ENCODE results near the gene KCNK1.

Gene KCNK1

GRCh38 chr1:233627376-233627775 is 13.5 kb downstream of the KCNK1 start:
- H3K9me3 ChIP-seq (ENCODE audit: control insufficient read depth, low read length) = no peaks in the 10 kb centered on the region
- no peak overlapping the region for H3K9ac ChIP-seq (ENCODE audit: low read length)
- peaks cover 19% of the 10 kb centered on the region for H3K4me1 ChIP-seq (ENCODE audit: control insufficient read depth, insufficient read depth, low read length)
- peaks cover 3% of the 10 kb centered on the region for H3K36me3 ChIP-seq (ENCODE audit: control insufficient read depth, insufficient read depth, low read length)
- H3K27me3 ChIP-seq (ENCODE audit: control insufficient read depth, insufficient read depth, low read length) = no peaks in the 10 kb centered on the region
- no peak overlapping the region for H3K4me3 ChIP-seq (ENCODE audit: low read length)

DNA sequence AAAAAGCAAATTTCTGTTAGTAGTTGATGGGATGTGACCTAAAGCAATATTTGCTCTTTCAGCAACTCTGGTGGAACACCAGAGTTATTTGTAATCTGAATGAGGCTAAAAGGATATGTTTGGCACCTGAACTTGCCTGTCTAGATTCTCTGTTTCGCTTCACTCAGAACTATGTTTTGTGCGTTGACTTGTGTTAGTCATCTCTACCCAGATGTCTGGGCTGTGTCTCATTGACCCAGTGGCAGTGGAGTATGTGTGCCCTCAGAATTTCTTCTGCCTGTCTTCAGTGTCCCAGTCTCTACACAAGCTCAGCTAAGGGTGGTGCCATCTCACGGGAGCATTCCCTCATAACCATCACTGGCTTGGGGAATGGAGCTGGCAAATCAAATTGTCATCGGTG is 13.9 kb downstream of the KCNK1 start:
- H3K9ac ChIP-seq (ENCODE audit: low read length) = no peak overlapping the region

DNA sequence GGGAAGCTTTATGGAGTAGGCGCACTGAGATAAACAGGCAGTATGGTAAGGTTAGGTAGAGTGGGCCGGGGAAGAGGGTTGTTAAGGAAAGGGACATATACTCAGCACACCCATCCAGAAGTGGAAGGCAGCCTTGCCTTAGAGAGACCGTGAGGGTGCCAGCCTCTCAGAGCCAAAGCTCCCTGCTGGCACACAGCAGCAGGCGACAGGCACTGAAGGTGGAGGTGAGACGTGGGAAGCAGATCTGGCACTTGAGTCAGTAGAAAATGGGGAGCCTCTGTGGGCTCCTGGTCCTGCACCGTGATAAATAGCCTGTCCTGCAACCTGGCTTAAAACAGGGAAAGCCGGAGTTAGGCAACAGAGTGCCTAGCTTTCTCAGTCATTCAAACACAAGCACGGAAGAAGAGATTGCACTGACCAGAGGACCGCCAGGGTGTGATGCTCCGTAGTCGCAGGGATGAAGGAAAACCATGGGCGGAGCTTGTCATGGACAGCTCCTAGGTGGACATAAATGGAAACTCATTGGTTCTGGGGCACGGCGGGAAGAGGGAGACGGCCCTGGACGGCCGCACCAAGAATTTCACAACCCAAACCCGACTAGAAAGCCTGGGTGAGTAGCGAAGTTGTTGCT is 15.5 kb downstream of the KCNK1 start:
- no peaks in the 10 kb centered on the region for H3K27me3 ChIP-seq (ENCODE audit: control insufficient read depth, insufficient read depth, low read length)
- peaks cover 21% of the 10 kb centered on the region for H3K4me1 ChIP-seq (ENCODE audit: control insufficient read depth, insufficient read depth, low read length)
- H3K9me3 ChIP-seq (ENCODE audit: control insufficient read depth, low read length) = no peaks in the 10 kb centered on the region
- H3K4me3 ChIP-seq (ENCODE audit: low read length) = no peak overlapping the region
- H3K36me3 ChIP-seq (ENCODE audit: control insufficient read depth, insufficient read depth, low read length) = peaks cover 3% of the 10 kb centered on the region
- no peak overlapping the region for H3K9ac ChIP-seq (ENCODE audit: low read length)

More for the DNA sequence above, 13.9 kb downstream of the KCNK1 start:
- H3K9me3 ChIP-seq (ENCODE audit: control insufficient read depth, low read length) = no peaks in the 10 kb centered on the region
- no peaks in the 10 kb centered on the region for H3K27me3 ChIP-seq (ENCODE audit: control insufficient read depth, insufficient read depth, low read length)
- no peak overlapping the region for H3K4me3 ChIP-seq (ENCODE audit: low read length)
- peaks cover 3% of the 10 kb centered on the region for H3K36me3 ChIP-seq (ENCODE audit: control insufficient read depth, insufficient read depth, low read length)
- peaks cover 19% of the 10 kb centered on the region for H3K4me1 ChIP-seq (ENCODE audit: control insufficient read depth, insufficient read depth, low read length)

GRCh38 chr1:233631810-233632405 is 18.0 kb downstream of the KCNK1 start:
- Histone ChIP-seq H3K9ac (ENCODE audit: low read length) (no peak overlapping the region), H3K27me3 (ENCODE audit: control insufficient read depth, insufficient read depth, low read length) (no peaks in the 10 kb centered on the region), H3K9me3 (ENCODE audit: control insufficient read depth, low read length) (no peaks in the 10 kb centered on the region), H3K36me3 (ENCODE audit: control insufficient read depth, insufficient read depth, low read length) (peaks cover 3% of the 10 kb centered on the region), H3K4me3 (ENCODE audit: low read length) (no peak overlapping the region), H3K4me1 (ENCODE audit: control insufficient read depth, insufficient read depth, low read length) (peaks cover 21% of the 10 kb centered on the region)

DNA sequence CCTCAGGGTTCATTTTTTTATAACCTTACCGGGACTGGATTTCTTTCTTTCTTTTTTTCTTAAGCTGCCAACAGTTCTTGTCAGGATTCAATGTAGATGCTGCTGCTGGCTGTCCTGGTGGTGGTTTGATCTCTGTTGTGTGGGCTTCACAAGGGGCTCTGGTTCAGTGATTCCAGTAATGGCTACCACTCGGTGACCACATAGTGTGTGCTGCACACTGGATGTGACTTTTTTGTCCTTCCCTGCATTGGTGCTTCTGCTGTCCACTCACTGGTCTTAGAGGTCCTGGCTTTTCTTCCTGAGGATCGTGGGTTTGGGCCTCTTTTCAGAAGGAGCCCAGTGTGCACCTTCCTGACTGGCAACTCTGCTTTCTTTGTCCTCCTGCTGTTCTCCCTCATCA is 18.5 kb downstream of the KCNK1 start:
- H3K9me3 ChIP-seq (ENCODE audit: control insufficient read depth, low read length) = no peaks in the 10 kb centered on the region

DNA sequence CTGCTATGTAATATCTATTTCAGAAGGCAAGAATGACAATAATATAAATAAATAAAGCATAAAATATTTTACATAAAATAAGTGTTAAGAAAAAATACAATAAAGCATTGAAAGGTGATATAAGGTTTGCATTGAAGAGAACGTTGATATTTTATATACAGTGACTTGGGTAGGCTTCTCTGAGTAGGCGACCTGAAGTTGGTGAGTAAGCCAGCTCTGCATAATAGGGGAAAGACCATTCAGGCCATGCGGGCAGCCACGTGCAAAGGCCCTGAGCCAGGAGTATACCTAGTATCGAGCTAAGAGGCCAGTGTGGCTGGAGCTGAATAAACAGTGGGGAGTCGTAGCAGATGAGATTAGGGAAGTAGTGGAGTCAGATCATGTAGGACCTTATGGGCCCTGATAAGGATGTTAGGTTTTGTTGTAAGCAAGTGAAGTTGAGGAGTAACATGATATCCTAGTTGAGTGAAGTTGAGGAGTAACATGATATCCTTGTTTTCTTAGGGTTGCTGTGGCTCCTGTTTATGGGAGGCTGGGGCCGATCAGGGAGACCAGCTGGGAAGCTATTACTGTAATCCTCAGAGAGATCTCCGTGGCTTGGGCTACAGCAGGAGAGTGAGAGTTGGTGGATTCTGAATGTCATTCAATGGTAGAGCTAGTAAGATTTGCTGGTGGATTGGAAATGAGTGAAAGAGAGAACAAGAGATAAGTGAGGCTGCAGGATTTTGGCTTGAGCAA is 22.0 kb downstream of the KCNK1 start:
- Histone ChIP-seq H3K9ac (ENCODE audit: low read length) (no peak overlapping the region), H3K4me1 (ENCODE audit: control insufficient read depth, insufficient read depth, low read length) (peaks cover 28% of the 10 kb centered on the region), H3K36me3 (ENCODE audit: control insufficient read depth, insufficient read depth, low read length) (no peaks in the 10 kb centered on the region), H3K4me3 (ENCODE audit: low read length) (no peak overlapping the region), H3K9me3 (ENCODE audit: control insufficient read depth, low read length) (no peaks in the 10 kb centered on the region), H3K27me3 (ENCODE audit: control insufficient read depth, insufficient read depth, low read length) (no peaks in the 10 kb centered on the region)

More for the DNA sequence above, 18.5 kb downstream of the KCNK1 start:
- Histone ChIP-seq H3K4me1 (ENCODE audit: control insufficient read depth, insufficient read depth, low read length) (peaks cover 21% of the 10 kb centered on the region), H3K27me3 (ENCODE audit: control insufficient read depth, insufficient read depth, low read length) (no peaks in the 10 kb centered on the region), H3K9ac (ENCODE audit: low read length) (no peak overlapping the region), H3K36me3 (ENCODE audit: control insufficient read depth, insufficient read depth, low read length) (peaks cover 3% of the 10 kb centered on the region), H3K4me3 (ENCODE audit: low read length) (no peak overlapping the region)

GRCh38 chr1:233636503-233636877 is 22.6 kb downstream of the KCNK1 start:
- Histone ChIP-seq H3K4me1 (ENCODE audit: control insufficient read depth, insufficient read depth, low read length) (peaks cover 22% of the 10 kb centered on the region), H3K4me3 (ENCODE audit: low read length) (no peak overlapping the region), H3K9me3 (ENCODE audit: control insufficient read depth, low read length) (no peaks in the 10 kb centered on the region), H3K36me3 (ENCODE audit: control insufficient read depth, insufficient read depth, low read length) (no peaks in the 10 kb centered on the region), H3K9ac (ENCODE audit: low read length) (no peak overlapping the region), H3K27me3 (ENCODE audit: control insufficient read depth, insufficient read depth, low read length) (no peaks in the 10 kb centered on the region)

DNA sequence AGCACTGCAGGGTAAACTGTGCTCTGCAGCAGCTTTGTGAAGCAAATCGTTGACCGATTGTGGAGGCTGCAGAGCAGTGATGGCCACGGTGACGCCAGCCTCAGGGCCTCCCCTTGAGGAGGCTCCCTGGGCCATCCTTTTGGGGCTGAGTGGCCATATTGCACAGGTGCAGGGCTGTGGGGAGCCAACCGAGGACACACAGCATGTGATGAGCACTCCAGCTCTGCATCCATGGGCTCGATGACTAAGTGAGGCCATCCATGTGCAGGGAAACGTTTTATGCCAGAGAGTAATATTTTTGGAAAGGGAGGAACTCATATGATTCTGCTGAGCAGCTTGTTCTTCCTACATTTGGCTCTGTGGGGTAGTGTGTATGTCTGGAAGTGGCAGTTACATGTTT is 24.6 kb downstream of the KCNK1 start:
- Histone ChIP-seq H3K4me3 (ENCODE audit: low read length) (no peak overlapping the region), H3K27me3 (ENCODE audit: control insufficient read depth, insufficient read depth, low read length) (no peaks in the 10 kb centered on the region), H3K36me3 (ENCODE audit: control insufficient read depth, insufficient read depth, low read length) (no peaks in the 10 kb centered on the region), H3K4me1 (ENCODE audit: control insufficient read depth, insufficient read depth, low read length) (peaks cover 7% of the 10 kb centered on the region), H3K9me3 (ENCODE audit: control insufficient read depth, low read length) (no peaks in the 10 kb centered on the region), H3K9ac (ENCODE audit: low read length) (no peak overlapping the region)

DNA sequence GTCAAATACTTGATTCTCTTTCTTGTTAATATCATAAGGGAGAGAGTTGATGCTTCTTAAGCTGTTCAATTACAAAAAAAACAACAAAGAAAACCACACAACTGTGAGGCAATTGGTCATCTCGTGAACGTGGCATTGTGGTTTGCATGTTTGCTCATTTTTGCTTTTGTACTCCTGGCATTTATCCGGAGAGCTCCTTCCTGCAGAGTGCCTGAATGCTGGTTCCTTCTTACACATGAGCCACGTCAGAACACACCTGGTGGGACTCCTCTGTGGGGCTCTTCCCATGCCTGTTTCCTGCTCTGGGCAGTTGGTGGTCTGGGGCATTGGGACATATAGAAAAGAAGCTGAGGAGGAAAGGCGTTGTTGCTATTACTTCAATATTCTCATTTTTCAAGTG is 25.7 kb downstream of the KCNK1 start:
- H3K36me3 ChIP-seq (ENCODE audit: control insufficient read depth, insufficient read depth, low read length) = no peaks in the 10 kb centered on the region
- H3K27me3 ChIP-seq (ENCODE audit: control insufficient read depth, insufficient read depth, low read length) = no peaks in the 10 kb centered on the region
- H3K4me1 ChIP-seq (ENCODE audit: control insufficient read depth, insufficient read depth, low read length) = peaks cover 14% of the 10 kb centered on the region
- H3K9ac ChIP-seq (ENCODE audit: low read length) = no peak overlapping the region
- H3K4me3 ChIP-seq (ENCODE audit: low read length) = no peak overlapping the region
- no peaks in the 10 kb centered on the region for H3K9me3 ChIP-seq (ENCODE audit: control insufficient read depth, low read length)

DNA sequence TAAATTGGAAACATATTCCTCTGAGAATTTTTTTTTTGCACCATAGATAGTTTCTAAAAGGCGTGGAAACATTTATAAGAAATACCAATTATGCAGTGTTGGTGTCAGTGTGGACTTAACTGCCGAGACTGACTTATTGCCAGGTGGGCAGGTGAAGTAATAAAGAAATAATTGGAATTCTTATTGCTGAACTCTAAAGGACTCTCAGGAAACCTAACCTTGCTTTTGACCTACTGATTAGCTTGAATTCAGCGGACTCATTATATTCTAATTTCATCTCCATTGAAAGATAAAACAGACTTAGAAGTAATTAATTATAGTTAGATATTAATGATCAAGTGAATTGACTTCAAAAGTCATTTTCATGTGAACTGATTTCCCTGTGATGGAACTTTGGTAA is 26.3 kb downstream of the KCNK1 start:
- no peak overlapping the region for H3K9ac ChIP-seq (ENCODE audit: low read length)
- H3K9me3 ChIP-seq (ENCODE audit: control insufficient read depth, low read length) = no peaks in the 10 kb centered on the region

DNA sequence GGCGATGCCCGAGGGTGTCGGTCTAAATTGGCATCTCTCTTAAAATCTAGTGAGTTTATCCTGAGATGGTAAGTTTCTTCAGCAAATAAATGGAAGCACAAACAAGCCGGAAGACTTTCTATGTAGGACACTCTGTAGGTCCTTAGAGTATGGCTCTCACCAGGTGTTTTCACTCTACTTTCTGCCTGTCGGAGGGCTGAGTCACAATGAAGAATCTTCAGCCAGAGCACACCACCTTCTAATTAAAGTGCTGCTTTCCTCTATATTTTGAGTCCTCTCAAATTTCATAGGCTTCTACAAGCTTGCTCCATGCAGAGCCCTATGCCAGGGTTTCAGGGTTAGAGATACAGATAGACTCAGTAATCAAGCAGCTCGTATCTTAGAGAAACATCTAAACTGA is 27.1 kb downstream of the KCNK1 start:
- no peaks in the 10 kb centered on the region for H3K9me3 ChIP-seq (ENCODE audit: control insufficient read depth, low read length)

More for the DNA sequence above, 26.3 kb downstream of the KCNK1 start:
- peaks cover 14% of the 10 kb centered on the region for H3K4me1 ChIP-seq (ENCODE audit: control insufficient read depth, insufficient read depth, low read length)
- H3K36me3 ChIP-seq (ENCODE audit: control insufficient read depth, insufficient read depth, low read length) = no peaks in the 10 kb centered on the region
- H3K4me3 ChIP-seq (ENCODE audit: low read length) = no peak overlapping the region
- H3K27me3 ChIP-seq (ENCODE audit: control insufficient read depth, insufficient read depth, low read length) = no peaks in the 10 kb centered on the region

DNA sequence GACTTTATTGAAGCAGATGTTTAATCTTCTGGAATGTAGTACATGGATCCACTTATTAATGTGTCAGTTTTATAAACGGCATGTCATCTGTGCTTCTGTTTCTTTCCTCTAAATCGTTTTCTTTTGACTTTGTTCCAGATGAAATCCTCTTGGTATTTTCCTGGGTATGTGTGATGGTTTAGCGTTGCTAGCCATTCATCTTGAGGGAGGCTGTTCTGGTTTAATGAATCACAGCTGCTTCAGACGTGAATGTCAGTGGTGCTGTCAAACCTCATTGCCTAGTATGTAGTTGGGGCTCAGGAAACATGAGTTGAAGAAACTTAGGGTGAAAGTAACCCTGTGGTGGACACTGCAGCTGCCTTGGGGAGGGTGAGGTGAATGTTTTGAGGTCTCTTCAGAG is 33.2 kb downstream of the KCNK1 start:
- H3K4me3 ChIP-seq (ENCODE audit: low read length) = no peak overlapping the region
- peaks cover 11% of the 10 kb centered on the region for H3K4me1 ChIP-seq (ENCODE audit: control insufficient read depth, insufficient read depth, low read length)
- no peaks in the 10 kb centered on the region for H3K9me3 ChIP-seq (ENCODE audit: control insufficient read depth, low read length)
- H3K27me3 ChIP-seq (ENCODE audit: control insufficient read depth, insufficient read depth, low read length) = no peaks in the 10 kb centered on the region
- H3K36me3 ChIP-seq (ENCODE audit: control insufficient read depth, insufficient read depth, low read length) = no peaks in the 10 kb centered on the region
- no peak overlapping the region for H3K9ac ChIP-seq (ENCODE audit: low read length)

More for the DNA sequence above, 27.1 kb downstream of the KCNK1 start:
- Histone ChIP-seq H3K36me3 (ENCODE audit: control insufficient read depth, insufficient read depth, low read length) (no peaks in the 10 kb centered on the region), H3K9ac (ENCODE audit: low read length) (no peak overlapping the region), H3K4me3 (ENCODE audit: low read length) (no peak overlapping the region), H3K27me3 (ENCODE audit: control insufficient read depth, insufficient read depth, low read length) (no peaks in the 10 kb centered on the region), H3K4me1 (ENCODE audit: control insufficient read depth, insufficient read depth, low read length) (peaks cover 14% of the 10 kb centered on the region)
